ENCODE measurements around the gene UGCG.
"Not testable (repeated sequence)": the region's sequence is repeated elsewhere in the genome, so short reads cannot be mapped to it uniquely, and the experiment has no call there.

Gene UGCG

GRCh38 chr9:111922324-111923013 lies 25.9 kb downstream of the UGCG start:
- no peak for DNase-seq

GRCh38 chr9:111924281-111924680 lies 27.7 kb downstream of the UGCG start:
- DNase-seq, result no peak

DNA sequence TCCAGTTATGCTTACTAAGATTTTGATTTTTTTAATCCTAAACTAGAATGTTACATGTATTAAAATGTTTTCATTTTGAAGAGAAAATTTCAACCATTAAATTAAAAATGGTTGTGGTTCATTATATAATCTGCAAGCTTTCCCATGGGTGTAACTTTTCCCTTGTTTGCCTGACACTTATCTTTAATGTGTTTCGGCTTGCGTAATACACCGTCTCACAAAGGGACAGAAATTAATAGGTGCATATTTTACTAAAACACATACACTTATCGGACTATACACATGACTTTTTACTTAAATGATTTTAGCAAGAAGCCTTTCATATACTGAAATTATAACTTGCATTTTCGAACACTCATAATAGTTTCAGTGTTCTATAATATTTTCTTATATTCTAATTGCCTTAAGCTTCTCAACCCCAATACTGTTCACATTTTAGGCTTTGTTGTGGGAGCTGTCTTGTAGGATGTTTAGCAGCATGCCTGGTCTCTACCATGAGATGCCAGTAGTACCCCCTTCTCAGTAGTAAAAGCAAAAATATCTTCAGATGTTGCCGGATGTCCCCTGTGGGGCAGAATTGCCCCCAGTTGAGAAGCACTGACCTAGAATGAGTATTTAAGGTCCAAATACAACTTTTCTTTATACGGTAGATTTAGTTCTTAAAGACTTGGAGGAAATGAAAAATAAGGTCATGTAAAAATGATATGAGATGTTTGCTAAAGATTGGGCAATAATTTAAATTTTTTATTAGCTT lies 28.6 kb downstream of the UGCG start:
- no peak for DNase-seq

GRCh38 chr9:111925784-111926183 lies 29.2 kb downstream of the UGCG start:
- no peak for DNase-seq

DNA sequence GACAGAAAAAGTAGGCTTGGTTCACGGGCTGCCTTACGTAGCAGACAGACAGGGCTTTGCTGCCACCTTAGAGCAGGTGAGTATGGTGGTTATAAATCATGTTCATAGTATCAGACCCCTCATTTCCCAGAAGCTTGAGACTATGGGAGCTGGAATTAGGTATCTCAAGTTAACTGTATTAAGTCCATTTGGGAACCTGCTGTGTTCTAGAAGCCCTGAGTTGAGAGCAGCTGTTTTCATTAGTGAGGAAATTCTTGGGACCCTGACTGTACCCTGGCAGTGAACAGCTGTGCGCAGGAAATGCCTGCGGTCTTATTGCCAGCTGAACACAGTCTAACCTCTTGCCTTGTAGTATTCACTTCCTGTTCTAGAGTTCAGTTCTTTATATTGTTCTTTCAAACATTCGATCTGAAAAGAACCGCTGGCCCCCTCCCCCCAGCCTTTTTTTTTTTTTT lies 29.8 kb downstream of the UGCG start:
- DNase-seq, result peak; percentile 59

DNA sequence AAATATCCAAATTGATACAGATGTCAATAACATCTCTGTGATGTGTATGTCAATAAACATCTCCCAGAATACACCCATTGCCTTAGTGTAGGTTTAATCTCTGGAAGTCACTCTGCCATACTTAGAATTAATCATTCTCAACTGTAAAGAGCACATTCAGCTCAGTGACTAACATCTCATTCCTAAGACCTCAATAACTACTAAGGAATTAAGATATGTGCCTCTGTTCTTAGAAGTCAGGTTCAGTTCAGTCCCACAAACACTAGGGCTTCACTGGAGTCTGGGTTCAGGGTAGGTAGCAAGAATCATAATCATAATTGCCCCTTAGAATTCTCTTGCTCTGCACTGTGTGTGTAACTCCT lies 31.7 kb downstream of the UGCG start:
- no peak for DNase-seq

DNA sequence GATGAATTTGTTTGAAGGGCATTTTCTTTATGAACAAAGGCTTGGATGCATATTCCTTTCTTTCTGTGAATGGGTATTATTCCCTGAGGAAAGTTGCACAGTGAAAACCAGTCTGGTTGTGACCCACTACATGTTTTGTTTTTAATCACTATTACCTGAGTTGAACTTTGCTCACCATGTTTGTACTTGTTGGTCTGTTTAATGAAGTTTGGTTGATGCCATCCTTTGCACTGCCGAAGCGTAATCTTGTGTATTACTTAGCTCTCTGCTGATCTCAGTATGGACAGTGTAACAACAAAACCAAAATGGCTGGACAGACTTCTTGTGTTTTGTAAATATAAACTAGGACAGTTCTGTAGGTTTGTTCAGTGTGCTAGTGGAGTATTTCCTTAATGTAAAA lies 38.1 kb downstream of the UGCG start:
- DNase-seq, result no peak

GRCh38 chr9:111936391-111936790 lies 39.8 kb downstream of the UGCG start:
- DNase-seq, result no peak

GRCh38 chr9:111937301-111937700 lies 40.7 kb downstream of the UGCG start:
- no peak for DNase-seq

GRCh38 chr9:111937781-111938426 lies 41.3 kb downstream of the UGCG start:
- peak; percentile 36 for DNase-seq

DNA sequence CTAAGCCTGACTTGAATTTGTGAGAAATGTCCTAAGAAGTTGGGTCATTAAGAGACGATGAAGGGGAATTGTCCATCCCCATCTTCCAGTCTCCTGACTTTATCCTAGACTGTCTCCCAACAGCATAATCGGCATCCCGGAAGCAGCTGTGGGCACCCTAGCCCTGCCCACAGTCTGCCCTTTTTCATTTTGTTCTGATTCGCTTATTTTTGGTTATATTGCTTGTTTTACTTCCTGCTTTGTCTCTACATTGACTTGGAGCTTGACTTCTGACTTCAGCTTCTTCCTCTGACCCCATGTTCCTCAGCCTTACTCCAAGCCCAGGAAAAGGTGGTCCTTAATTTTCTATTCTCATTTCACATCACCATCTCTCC lies 41.8 kb downstream of the UGCG start:
- no peak for DNase-seq

- DNase-seq, result no peak
Observed at GRCh38 chr9:111939322-111939721, 42.7 kb downstream of the UGCG start.

GRCh38 chr9:111940697-111941096 lies 44.1 kb downstream of the UGCG start:
- DNase-seq, result no peak

DNA sequence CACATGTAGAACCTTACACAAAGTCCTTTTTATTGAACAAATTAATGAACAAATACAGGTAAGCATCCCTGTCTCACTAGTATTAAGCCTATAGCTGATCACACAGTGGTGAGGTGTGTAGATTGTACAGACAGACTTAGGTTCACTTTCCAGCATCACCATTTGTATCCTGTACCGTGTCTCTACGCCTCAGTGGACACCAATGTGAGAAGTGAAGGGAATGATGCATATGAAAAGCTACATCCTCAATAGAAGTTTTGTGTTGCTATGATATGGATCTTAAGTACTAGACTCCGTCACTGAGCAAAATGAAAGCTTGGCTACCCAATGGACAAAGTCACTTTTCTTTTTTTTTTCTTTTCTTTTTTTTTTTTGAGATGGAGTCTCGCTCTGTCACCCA lies 46.6 kb downstream of the UGCG start:
- DNase-seq, result no peak

GRCh38 chr9:111943746-111944145 lies 47.1 kb downstream of the UGCG start:
- DNase-seq, result no peak

- no peak for DNase-seq
Observed at GRCh38 chr9:111944241-111944866, 47.7 kb downstream of the UGCG start.

GRCh38 chr9:111945216-111945615 lies 48.6 kb downstream of the UGCG start:
- DNase-seq, result no peak

DNA sequence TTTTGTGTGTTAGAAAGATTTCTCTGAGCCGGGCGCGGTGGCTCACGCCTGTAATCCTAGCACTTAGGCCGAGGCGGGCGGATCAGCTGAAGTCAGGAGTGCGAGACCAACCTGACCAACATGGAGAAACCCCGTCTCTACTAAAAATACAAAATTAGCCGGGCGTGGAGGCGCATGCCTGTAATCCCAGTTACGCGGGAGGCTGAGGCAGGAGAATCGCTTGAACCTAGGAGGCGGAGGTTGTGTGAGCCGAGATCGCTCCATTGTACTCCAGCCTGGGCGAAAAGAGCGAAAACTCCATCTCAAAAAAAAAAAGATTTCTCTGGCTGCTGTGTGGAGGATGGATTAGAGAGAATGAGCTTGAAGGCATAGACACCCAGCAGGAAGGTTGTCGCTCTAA lies 51.5 kb downstream of the UGCG start:
- not testable (repeated sequence) for DNase-seq

DNA sequence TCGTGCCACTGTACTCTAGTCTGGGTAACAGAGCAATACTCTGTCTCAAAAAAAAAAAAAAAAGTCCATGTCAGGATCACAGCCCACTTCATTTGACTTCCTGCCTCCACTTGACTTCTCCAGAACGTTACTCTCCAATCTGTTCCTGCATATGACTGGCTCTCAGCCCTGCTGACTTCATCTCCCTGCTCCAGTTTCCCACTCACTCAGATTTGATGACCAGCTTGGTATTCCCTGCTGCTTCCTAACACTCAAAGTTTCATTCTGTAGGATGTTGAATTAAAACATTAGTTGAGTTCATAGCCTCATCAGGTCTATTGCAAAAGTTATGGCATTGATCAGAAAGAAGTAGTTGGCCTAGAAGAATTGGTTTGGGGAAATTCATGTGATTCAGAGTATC lies 52.3 kb downstream of the UGCG start:
- no peak for DNase-seq

DNA sequence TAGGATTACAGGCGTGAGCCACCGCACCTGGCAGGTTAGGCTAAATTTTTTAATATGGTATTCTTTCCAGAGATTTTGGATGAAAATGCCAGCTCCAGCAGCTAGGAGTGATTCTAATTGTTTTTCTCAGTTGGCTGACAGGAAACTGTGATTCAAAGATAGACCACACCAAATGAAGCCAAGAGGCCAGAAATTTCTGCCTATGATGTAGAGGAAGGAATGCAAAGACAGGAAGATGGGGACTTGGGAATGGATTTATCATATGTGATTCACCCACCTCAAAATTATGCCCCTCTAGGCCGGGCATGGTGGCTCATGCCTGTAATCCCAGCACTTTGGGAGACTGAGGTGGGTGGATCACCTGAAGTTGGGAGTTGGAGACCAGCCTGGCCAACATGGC lies 53.3 kb downstream of the UGCG start:
- no peak for DNase-seq

GRCh38 chr9:111952559-111952958 lies 55.9 kb downstream of the UGCG start:
- no peak for DNase-seq

- no peak for DNase-seq
Observed at GRCh38 chr9:111953444-111953843, 56.8 kb downstream of the UGCG start.

GRCh38 chr9:111955048-111955447 lies 58.4 kb downstream of the UGCG start:
- DNase-seq, result no peak

Data from activated T-cell treated with anti-CD3 and anti-CD28 coated beads, Interleukin-2, amount 50 U/mL, for 1 hour (primary cell).